IMR-90 (cell line): ENCODE results near the gene TBCD. TPM values are rescaled to one million over a fixed set of nuclear protein-coding genes. Genes with fewer than 3 reads are reported as not detected.

ENCODE experiments used
- ATAC-seq: fragments of 200-7000 bp; cut with Tn5 transposase; 2 replicates; pipeline ENCODE4 v1.9.1; 2020; ENCODE audit warnings: low read depth, mild to moderate bottlenecking, moderate library complexity
- BruUV-seq: library from RNA; stranded (reverse); fragments of 400-500 nt; replicated peaks from 2 replicates; lab custom pipeline; 2021; lab: Mats Ljungman, UMichigan
- CTCF ChIA-PET: fragments of 300-600 bp; formaldehyde crosslinking; extraction: SDS; loops from one replicate; lab custom pipeline; 2021; ENCODE audit warnings: antibody characterized with exemption; lab: Yijun Ruan, JAX
- POLR2A ChIA-PET: fragments of 300-600 bp; sonication (Branson Sonifier 250); formaldehyde crosslinking; loops from one replicate; lab custom pipeline; 2022; ENCODE audit warnings: antibody characterized with exemption; ENCODE audit not compliant: unreplicated experiment; lab: Charles Lee
- DNase-seq: peaks from one replicate; pipeline ENCODE4 v3.0.0; 2013
- H2AFZ ChIP-seq: replicated peaks from 2 replicates; pipeline ENCODE3; 2013; ENCODE audit warnings: low read length, mild to moderate bottlenecking; ENCODE audit not compliant: poor library complexity
- H2AK5ac ChIP-seq: 2 replicates; pipeline ENCODE4 v1.6.1; 2013; ENCODE audit warnings: low read depth, low read length, inconsistent platforms
- H2AK9ac ChIP-seq: replicated peaks from 2 replicates; pipeline ENCODE3; 2013; ENCODE audit warnings: mild to moderate bottlenecking, low read depth, low read length, moderate library complexity; ENCODE audit not compliant: poor library complexity
- H2BK120ac ChIP-seq: 2 replicates; pipeline ENCODE4 v1.6.1; 2013; ENCODE audit warnings: low read depth, low read length, inconsistent platforms
- H2BK15ac ChIP-seq: 3 replicates; pipeline ENCODE4 v1.6.1; 2013; ENCODE audit warnings: low read depth, low read length, inconsistent platforms
- H2BK20ac ChIP-seq: 2 replicates; pipeline ENCODE4 v1.6.1; 2013; ENCODE audit warnings: low read depth, mild to moderate bottlenecking, inconsistent platforms, low read length, moderate library complexity
- H2BK5ac ChIP-seq: 2 replicates; pipeline ENCODE4 v1.6.1; 2013; ENCODE audit warnings: mild to moderate bottlenecking, low read depth, low read length, inconsistent platforms; ENCODE audit not compliant: poor library complexity, severe bottlenecking
- H3K14ac ChIP-seq: replicated peaks from 2 replicates; pipeline ENCODE4 v1.6.1; 2013; ENCODE audit warnings: low read depth, low read length, inconsistent platforms
- H3K18ac ChIP-seq: 2 replicates; pipeline ENCODE4 v1.6.1; 2013; ENCODE audit warnings: low read depth, low read length, control low read depth
- H3K23ac ChIP-seq: 2 replicates; pipeline ENCODE4 v1.6.1; 2013; ENCODE audit warnings: low read depth, low read length, inconsistent platforms
- H3K27ac ChIP-seq: 2 replicates; pipeline ENCODE4 v1.5.1; 2013; ENCODE audit warnings: mild to moderate bottlenecking, control low read depth, low read length; ENCODE audit not compliant: insufficient read depth
- H3K27me3 ChIP-seq: 2 replicates; pipeline ENCODE4 v1.6.1; 2013; ENCODE audit warnings: low read length; ENCODE audit not compliant: control insufficient read depth, insufficient read depth
- H3K36me3 ChIP-seq: 2 replicates; pipeline ENCODE4 v1.6.1; 2013; ENCODE audit warnings: low read length, mixed read lengths; ENCODE audit not compliant: control insufficient read depth, insufficient read depth
- H3K4ac ChIP-seq: 2 replicates; pipeline ENCODE4 v1.6.1; 2013; ENCODE audit warnings: low read depth, low read length, inconsistent platforms
- H3K4me1 ChIP-seq: 2 replicates; pipeline ENCODE4 v1.6.1; 2013; ENCODE audit warnings: low read length, mixed read lengths; ENCODE audit not compliant: control insufficient read depth, insufficient read depth
- H3K4me2 ChIP-seq: 2 replicates; pipeline ENCODE4 v1.6.1; 2013; ENCODE audit warnings: low read depth, mild to moderate bottlenecking, control low read depth, low read length, moderate library complexity
- H3K4me3 ChIP-seq: 2 replicates; pipeline ENCODE4 v1.5.1; 2013; ENCODE audit warnings: low read depth, mild to moderate bottlenecking, control low read depth, low read length, moderate library complexity; ENCODE audit not compliant: insufficient read depth
- H3K56ac ChIP-seq: 2 replicates; pipeline ENCODE4 v1.6.1; 2013; ENCODE audit warnings: low read length, inconsistent platforms; ENCODE audit not compliant: insufficient read depth; ENCODE audit errors: extremely low read depth
- H3K79me1 ChIP-seq, 2 experiments: 2 replicates each; pipeline ENCODE4 v1.6.1; 2013; ENCODE audit warnings: low read length in 2 of 2, inconsistent platforms in 1 of 2, low read depth in 1 of 2
- H3K9ac ChIP-seq: 2 replicates; pipeline ENCODE4 v1.6.1; 2013; ENCODE audit warnings: low read depth, low read length, control low read depth
- H3K9me1 ChIP-seq: 2 replicates; pipeline ENCODE4 v1.6.1; 2013; ENCODE audit warnings: low read length, inconsistent platforms; ENCODE audit not compliant: insufficient read depth
- H3K9me3 ChIP-seq: 2 replicates; pipeline ENCODE4 v1.6.1; 2013; ENCODE audit warnings: low read length; ENCODE audit not compliant: control insufficient read depth, insufficient read depth
- H4K20me1 ChIP-seq: 2 replicates; pipeline ENCODE4 v1.6.1; 2013; ENCODE audit warnings: low read length, inconsistent platforms; ENCODE audit not compliant: insufficient read depth
- H4K5ac ChIP-seq: 2 replicates; pipeline ENCODE4 v1.6.1; 2013; ENCODE audit warnings: mild to moderate bottlenecking, low read depth, low read length, control low read depth
- H4K8ac ChIP-seq, 2 experiments: 2 replicates each; pipeline ENCODE4 v1.6.1; 2013; ENCODE audit warnings: low read depth in 2 of 2, low read length in 2 of 2, control low read depth in 1 of 2, inconsistent platforms in 1 of 2
- H4K91ac ChIP-seq: 2 replicates; pipeline ENCODE4 v1.6.1; 2013; ENCODE audit warnings: low read depth, low read length, inconsistent platforms; ENCODE audit not compliant: insufficient read depth
- BHLHE40 ChIP-seq: fragments of 150-350 bp; IDR thresholded peaks from 2 replicates; pipeline ENCODE4 v1.6.1; 2016; ENCODE audit warnings: mild to moderate bottlenecking, low read depth, low read length
- CEBPB ChIP-seq: IDR thresholded peaks from 2 replicates; pipeline ENCODE4 v1.6.1; 2012; ENCODE audit warnings: low read depth, low read length, improper control_type of control experiment
- CHD1 ChIP-seq: IDR thresholded peaks from 2 replicates; pipeline ENCODE4 v1.6.1; 2012; ENCODE audit warnings: low read depth, low read length, improper control_type of control experiment
- CTCF ChIP-seq: conservative IDR thresholded peaks from 2 replicates; pipeline ENCODE4 v1.5.1; 2012; ENCODE audit warnings: mild to moderate bottlenecking, low read depth, low read length, improper control_type of control experiment
- ELK1 ChIP-seq: fragments of 150-350 bp; IDR thresholded peaks from 2 replicates; pipeline ENCODE4 v1.6.1; 2016; ENCODE audit warnings: low read depth, mild to moderate bottlenecking, low read length, moderate library complexity, borderline replicate concordance
- FOS ChIP-seq: fragments of 150-350 bp; IDR thresholded peaks from 2 replicates; pipeline ENCODE4 v1.6.1; 2016; ENCODE audit warnings: low read depth, low read length
- MAFK ChIP-seq: IDR thresholded peaks from 2 replicates; pipeline ENCODE4 v1.6.1; 2012; ENCODE audit warnings: low read depth, low read length, improper control_type of control experiment
- MAZ ChIP-seq: IDR thresholded peaks from 2 replicates; pipeline ENCODE4 v1.6.1; 2012; ENCODE audit warnings: low read depth, mild to moderate bottlenecking, low read length, improper control_type of control experiment, moderate library complexity, borderline replicate concordance
- MXI1 ChIP-seq: IDR thresholded peaks from 2 replicates; pipeline ENCODE4 v1.6.1; 2012; ENCODE audit warnings: low read depth, mild to moderate bottlenecking, low read length, moderate library complexity, borderline replicate concordance
- NFE2L2 ChIP-seq: fragments of 150-350 bp; IDR thresholded peaks from 2 replicates; pipeline ENCODE4 v1.6.1; 2016; ENCODE audit warnings: low read depth, mild to moderate bottlenecking, low read length
- POLR2A ChIP-seq: IDR thresholded peaks from 2 replicates; pipeline ENCODE4 v1.6.1; 2012; ENCODE audit warnings: mild to moderate bottlenecking, low read depth, low read length
- RAD21 ChIP-seq: IDR thresholded peaks from 2 replicates; pipeline ENCODE4 v1.6.1; 2012; ENCODE audit warnings: low read length, improper control_type of control experiment
- RCOR1 ChIP-seq: IDR thresholded peaks from 2 replicates; pipeline ENCODE4 v1.6.1; 2012; ENCODE audit warnings: mild to moderate bottlenecking, low read length, improper control_type of control experiment; ENCODE audit not compliant: insufficient replicate concordance
- RFX5 ChIP-seq: IDR thresholded peaks from 2 replicates; pipeline ENCODE4 v1.8.0; 2012; ENCODE audit warnings: low read depth, mild to moderate bottlenecking, low read length, moderate library complexity
- SMC3 ChIP-seq: fragments of 150-350 bp; IDR thresholded peaks from 2 replicates; pipeline ENCODE4 v1.6.1; 2016; ENCODE audit warnings: low read depth, mild to moderate bottlenecking, antibody characterized with exemption, low read length, moderate library complexity
- USF2 ChIP-seq: fragments of 150-350 bp; IDR thresholded peaks from 2 replicates; pipeline ENCODE4 v1.6.1; 2017; ENCODE audit warnings: mild to moderate bottlenecking, antibody characterized with exemption, low read length, low read depth
- WGBS, 2 experiments: methylation state at CpG; one replicate each; pipeline versions ENCODE4 v1.1.5 to v1.1.7; 2013; ENCODE audit warnings: missing lambda C conversion rate in 2 of 2; ENCODE audit not compliant: insufficient read length in 1 of 2; ENCODE audit errors: extremely low coverage in 2 of 2; 5-methylcytosine and 5-hydroxymethylcytosine counted together
- dilution Hi-C: fragments of 300-500 bp; cut with HindIII; formaldehyde crosslinking; loops from one replicate; pipeline ENCODE4 v1.14.3; 2018; ENCODE audit warnings: low sequenced_read_pairs; ENCODE audit not compliant: unreplicated experiment
- in situ Hi-C: fragments of 300-500 bp; cut with MboI; formaldehyde crosslinking; loops from 3 replicates; pipeline ENCODE4 v1.14.3; 2019; ENCODE audit warnings: low sequenced_read_pairs, inconsistent platforms, mixed read lengths
- intact Hi-C: fragments of 100-400 bp; cut with micrococcal nuclease; formaldehyde crosslinking; loops from 2 replicates; pipeline ENCODE4 v1.10.0; 2022
- polyA plus RNA-seq, 3 experiments: library from polyadenylated mRNA; depleted of rRNA; stranded (reverse); fragments of >200 nt; gene quantifications; 2 replicates each; pipeline ENCODE4 v1.2.3, GENCODE V29; 2012; ENCODE audit warnings: low replicate concordance in 1 of 3
- total RNA-seq: library from RNA; depleted of rRNA; stranded (reverse); fragments of >200 nt; gene quantifications from 2 replicates; pipeline ENCODE4 v1.2.3, GENCODE V29; 2012

TBCD gene
- total and polyA plus RNA-seq, 2 of the 4 experiments (the other 2 are of a cell fraction): 21.9 to 54.5 TPM

- H3K9ac ChIP-seq: no peak overlapping the region
- no peaks in the 10 kb centered on the region for H3K9me3 ChIP-seq
- H4K5ac ChIP-seq: no peak overlapping the region
These were observed 43.1 kb downstream of the TBCD start for GRCh38 chr17:82794781-82795482.

More at GRCh38 chr17:82794781-82795482, 43.1 kb downstream of the TBCD start:
- Histone ChIP-seq H3K18ac (no peak overlapping the region), H4K8ac (no peak overlapping the region), H3K36me3 (no peaks in the 10 kb centered on the region; the same call in 1 of the 2 replicates), H3K27me3 (no peaks in the 10 kb centered on the region), H4K91ac (no peak overlapping the region), H2AK9ac (no peak overlapping the region), H3K79me1 (peaks cover 6 to 60% of the 10 kb centered on the region in 2 experiments), H2BK5ac (no peak overlapping the region), H2BK20ac (no peak overlapping the region), H3K23ac (no peak overlapping the region), H2AFZ (no peak overlapping the region), H2BK15ac (no peak overlapping the region), H3K4me2 (no peak overlapping the region), H4K20me1 (peaks cover 6% of the 10 kb centered on the region), H3K56ac (no peak overlapping the region), H3K4me3 (no peak overlapping the region), H3K4ac (no peak overlapping the region), H3K14ac (no peak overlapping the region), H3K27ac (no peak overlapping the region), H2BK120ac (no peak overlapping the region), H2AK5ac (no peak overlapping the region), H3K4me1 (peaks cover 7% of the 10 kb centered on the region), H3K9me1 (no peaks in the 10 kb centered on the region; the same call in 1 of the 2 replicates)
- DNase-seq (peak; percentile 20), ATAC-seq (no peak)
- no peak for TF ChIP-seq MAFK
- no peak for TF ChIP-seq RAD21
- no peak for TF ChIP-seq CHD1
- TF ChIP-seq BHLHE40: no peak
- no peak for TF ChIP-seq RCOR1
- TF ChIP-seq CEBPB: no peak
- TF ChIP-seq MAZ: no peak
- no peak for TF ChIP-seq CTCF
- no peak for TF ChIP-seq RFX5
- TF ChIP-seq POLR2A: no peak
- TF ChIP-seq SMC3: no peak
- TF ChIP-seq NFE2L2: no peak
- TF ChIP-seq USF2: no peak
- no peak for TF ChIP-seq FOS
- no peak for TF ChIP-seq ELK1
- no peak for TF ChIP-seq MXI1
- dilution Hi-C loops: no loop called here
- ChIA-PET CTCF (no interaction called here), POLR2A (no interaction called here)
- BruUV-seq: no TSS peak
- 92% methylated on average over 13 of the region's 18 CpGs; no CpG with 5 or more reads in 1 of the 2 experiments for WGBS, 2 experiments
- in situ Hi-C loops: no loop called here
- intact Hi-C loops: no loop called here
